Measurements from ENCODE around the gene KRTAP10-1.

DNA sequence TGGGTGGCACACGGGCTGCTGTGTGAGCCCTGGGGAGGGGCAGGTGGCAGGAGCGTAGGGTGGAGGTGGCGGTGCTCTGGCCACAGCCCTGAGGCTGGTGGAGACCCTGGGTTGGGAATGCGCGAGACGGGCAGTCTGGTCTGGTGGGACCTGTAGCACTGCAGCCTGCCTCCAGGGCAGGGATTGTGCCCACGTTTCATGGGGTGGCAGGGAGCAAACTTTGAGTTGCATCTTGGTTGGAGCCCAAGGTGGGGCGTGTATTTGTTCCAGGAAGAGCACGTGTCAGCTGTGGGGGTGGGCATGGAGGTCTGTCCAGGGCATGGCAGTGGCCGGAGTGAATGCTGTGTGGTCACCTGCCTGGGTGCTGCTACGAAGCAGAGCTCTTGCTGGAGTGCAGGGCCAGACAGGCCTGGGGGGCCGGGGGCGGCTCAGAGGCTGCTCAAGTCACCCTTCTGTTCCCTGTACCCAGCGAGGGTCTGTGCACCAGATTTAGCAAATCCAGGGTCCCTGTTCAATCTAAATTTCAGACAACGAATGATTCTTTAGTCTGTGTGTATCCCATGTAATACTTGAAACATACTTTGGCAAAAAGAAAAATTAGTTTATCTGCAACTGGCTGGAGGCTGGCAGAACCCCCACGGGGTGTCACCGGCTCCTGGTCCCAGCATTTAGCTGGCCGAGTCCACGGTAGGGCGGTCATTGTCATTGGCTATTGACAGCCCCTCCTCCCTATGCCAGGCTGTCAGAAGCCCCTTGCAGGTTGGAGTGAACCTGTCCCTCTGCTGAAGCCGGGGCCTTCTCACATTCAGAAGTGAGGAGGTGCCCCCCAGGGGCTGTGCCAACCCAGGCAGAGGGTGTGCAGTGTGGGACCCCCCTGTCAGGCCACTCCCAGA lies 27.3 kb downstream of the KRTAP10-1 start:
- TF ChIP-seq GATA3 (IDR thresholded peaks at IDR 0.05; ENCODE audit: low read depth, low read length) (no peak), GATA2 (IDR thresholded peaks at IDR 0.05; ENCODE audit: low read depth, low read length) (no peak)
